Stimulated activated CD4-positive, alpha-beta T cell treated with anti-CD3 and anti-CD28 coated beads, TNF-alpha, amount 100 ng/mL, for 24 hours (primary cell): Measurements from ENCODE around the gene LGALS16.
"Not testable (repeated sequence)": the region's sequence is repeated elsewhere in the genome, so short reads cannot be mapped to it uniquely, and the experiment has no call there.

Experiments used
- DNase-seq, 3 experiments: peaks; one replicate each; pipeline ENCODE4 v3.0.0-alpha.2; 2020; ENCODE audit warnings: low read depth in 3 of 3

Gene LGALS16

GRCh38 chr19:39655613-39656012 is at the start of gene LGALS16:
Gene LGALS16 (plus strand): TSS chr19:39655913. CDS start chr19:39655962, 49 bp downstream.
- no peak for DNase-seq

DNA sequence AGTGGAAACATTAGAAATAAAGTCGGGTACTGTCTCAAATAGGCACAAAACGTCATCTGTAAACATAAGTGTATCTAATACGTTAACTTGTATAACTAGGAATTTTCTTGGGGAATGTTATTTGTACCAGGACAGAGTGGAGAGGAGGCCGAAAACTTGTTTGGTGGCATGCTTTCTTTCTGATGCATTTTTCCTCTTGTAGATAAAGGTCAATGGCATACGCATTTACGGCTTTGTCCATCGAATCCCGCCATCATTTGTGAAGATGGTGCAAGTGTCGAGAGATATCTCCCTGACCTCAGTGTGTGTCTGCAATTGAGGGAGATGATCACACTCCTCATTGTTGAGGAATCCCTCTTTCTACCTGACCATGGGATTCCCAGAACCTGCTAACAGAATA is 48.7 kb upstream of the LGALS16 start:
- no peak for DNase-seq

DNA sequence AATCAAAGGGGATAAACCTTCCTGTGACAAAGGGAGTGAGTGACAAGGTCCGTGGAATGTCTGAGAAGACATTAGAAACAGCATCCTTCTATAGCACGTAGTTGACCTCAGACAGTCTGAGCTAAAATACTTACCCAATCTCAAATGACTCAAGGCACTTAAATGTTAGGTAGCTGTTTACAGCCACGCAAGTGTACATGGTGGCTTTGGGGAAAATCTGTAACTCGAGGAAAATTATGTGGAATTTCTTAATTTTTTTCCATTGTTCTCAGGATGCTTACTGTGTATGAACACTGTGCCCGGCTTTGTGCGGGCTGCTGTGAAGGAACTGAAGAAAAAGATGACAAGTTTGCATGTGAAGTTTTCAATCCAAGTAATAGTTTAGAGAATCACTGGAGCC is 48.2 kb upstream of the LGALS16 start:
- no peak for DNase-seq

DNA sequence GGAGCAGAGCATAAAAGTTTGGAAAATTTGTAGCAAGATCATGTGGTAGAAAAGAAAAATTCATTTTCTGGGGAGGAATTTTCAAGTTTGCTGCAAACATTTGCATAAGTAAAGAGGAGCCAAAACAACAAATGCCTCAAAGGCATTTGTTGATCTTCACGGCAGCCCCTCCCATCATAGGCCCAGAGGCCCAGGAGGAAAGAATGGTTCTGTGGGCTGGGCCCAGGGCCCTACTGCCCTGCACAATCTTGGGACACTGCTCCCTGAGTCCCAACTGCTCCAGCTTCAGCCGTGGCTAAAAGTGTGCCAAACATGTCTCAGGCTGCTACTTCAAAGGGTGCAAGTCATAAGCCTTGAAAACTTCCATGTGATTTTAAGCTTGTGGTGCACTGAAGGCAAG is 42.1 kb upstream of the LGALS16 start:
- DNase-seq = no peak

GRCh38 chr19:39617745-39618144 is 38.0 kb upstream of the LGALS16 start:
- no peak for DNase-seq

GRCh38 chr19:39623946-39624345 is 31.8 kb upstream of the LGALS16 start:
- no peak for DNase-seq

GRCh38 chr19:39627631-39628030 is 28.1 kb upstream of the LGALS16 start:
- DNase-seq = not testable (repeated sequence)

- no peak for DNase-seq
Measured at GRCh38 chr19:39631178-39631577, 24.5 kb upstream of the LGALS16 start.

DNA sequence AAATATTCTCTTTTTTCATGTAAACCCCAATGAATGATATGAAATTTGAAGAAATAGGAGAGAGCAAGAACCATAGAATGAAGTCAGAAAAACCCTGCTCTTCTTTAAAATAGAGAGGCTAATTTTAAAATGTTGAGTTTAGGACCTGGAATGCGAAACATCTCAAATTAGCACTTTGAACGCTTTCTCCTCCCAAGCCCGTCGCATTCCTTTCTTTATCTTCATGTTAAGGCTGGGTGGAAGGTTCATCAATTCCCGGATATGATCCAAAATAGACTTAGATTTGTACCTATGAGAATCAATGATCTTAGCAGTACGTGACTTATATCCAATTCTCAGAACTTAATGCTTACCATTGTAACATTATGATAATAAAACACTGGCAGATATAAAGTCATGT is 24.1 kb upstream of the LGALS16 start:
- DNase-seq = no peak

- DNase-seq = no peak
Measured at GRCh38 chr19:39637891-39638290, 17.8 kb upstream of the LGALS16 start.

DNA sequence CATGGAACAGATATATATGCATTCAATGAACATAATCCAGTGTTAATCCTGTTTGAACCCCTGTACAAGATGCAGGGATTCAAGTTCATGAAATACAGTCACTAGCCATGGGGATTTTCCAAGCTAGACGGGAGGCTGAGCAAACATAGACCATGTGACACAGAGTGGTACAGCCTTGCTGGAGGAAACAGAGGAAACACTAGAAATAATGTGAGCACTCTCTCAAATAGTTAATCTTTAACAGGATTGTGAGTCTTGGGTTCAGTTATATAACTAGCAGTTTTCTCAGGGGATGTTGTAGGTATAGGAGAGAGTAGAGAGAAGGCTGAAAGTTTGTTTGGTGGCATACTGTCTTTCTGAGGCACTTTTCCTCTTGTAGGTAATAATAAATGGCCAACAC is 13.9 kb upstream of the LGALS16 start:
- no peak for DNase-seq

- DNase-seq = no peak
Measured at GRCh38 chr19:39643591-39643990, 12.1 kb upstream of the LGALS16 start.

- DNase-seq = peak in 1 of 3 experiments; percentile 7
Measured at GRCh38 chr19:39645800-39646411, 9.8 kb upstream of the LGALS16 start.

GRCh38 chr19:39647918-39648317 is 7.8 kb upstream of the LGALS16 start:
- no peak for DNase-seq

GRCh38 chr19:39659791-39660190 is 4.1 kb downstream of the LGALS16 start:
- no peak for DNase-seq

DNA sequence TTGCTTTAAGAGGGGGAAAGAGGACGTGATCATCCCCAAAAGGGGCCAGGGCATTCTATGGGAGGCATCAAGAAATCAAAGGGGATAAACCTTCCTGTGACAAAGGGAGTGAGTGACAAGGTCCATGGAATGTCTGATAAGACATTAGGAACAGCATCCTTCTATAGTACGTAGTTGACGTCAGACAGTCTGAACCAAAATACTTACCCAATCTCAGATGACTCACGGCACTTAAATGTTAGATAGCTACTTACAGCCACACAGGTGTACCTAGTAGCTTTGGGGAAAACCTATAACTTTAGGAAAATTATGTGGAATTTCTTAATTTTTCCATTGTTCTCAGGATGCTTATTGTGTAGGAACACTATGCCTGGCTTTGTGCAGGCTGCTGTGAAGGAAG is 4.9 kb downstream of the LGALS16 start:
- DNase-seq = no peak

- no peak for DNase-seq
Measured at GRCh38 chr19:39661565-39661964, 5.9 kb downstream of the LGALS16 start.

DNA sequence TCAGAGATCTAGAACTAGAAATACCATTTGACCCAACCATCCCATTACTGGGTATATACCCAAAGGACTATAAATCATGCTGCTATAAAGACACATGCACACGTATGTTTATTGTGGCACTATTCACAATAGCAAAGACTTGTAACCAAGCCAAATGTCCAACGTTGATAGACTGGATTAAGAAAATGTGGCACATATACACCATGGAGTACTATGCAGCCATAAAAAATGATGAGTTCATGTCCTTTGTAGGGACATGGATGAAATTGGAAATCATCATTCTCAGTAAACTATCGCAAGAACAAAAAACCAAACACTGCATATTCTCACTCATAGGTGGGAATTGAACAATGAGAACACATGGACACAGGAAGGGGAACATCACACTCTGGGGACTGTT is 14.1 kb downstream of the LGALS16 start:
- not testable (repeated sequence) for DNase-seq

GRCh38 chr19:39670998-39671397 is 15.3 kb downstream of the LGALS16 start:
- no peak for DNase-seq

DNA sequence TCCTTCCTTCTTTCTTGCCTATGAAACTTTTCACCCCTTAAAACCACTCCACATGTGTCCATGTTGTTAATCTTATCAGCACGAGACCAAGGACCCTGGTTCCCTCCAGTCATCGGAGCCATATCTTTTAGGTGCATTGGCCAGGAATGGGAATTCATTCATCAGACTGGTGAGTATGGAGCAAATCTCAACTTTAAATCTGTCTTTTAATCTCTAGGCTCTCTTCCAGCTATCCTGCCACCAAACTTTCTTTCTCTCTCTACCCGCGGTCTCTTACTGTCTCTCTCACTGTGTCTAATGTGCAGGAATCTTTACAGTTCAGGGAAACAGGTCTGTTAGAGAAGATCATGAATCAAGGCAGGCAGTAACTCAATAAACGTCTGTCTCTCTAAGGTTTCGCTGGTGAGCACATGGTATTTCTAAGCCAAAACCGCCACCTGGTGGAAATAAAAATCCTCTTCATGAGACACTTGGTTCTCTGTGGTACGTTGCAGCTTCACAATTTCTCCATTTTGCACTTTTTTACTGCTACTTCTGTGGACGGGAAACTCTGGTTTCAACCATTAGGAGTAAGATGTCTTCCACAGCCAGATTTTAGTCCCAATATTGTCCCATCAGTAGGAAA is 16.1 kb downstream of the LGALS16 start:
- peak in 2 of 3 experiments; percentile 20 to 49 for DNase-seq

DNA sequence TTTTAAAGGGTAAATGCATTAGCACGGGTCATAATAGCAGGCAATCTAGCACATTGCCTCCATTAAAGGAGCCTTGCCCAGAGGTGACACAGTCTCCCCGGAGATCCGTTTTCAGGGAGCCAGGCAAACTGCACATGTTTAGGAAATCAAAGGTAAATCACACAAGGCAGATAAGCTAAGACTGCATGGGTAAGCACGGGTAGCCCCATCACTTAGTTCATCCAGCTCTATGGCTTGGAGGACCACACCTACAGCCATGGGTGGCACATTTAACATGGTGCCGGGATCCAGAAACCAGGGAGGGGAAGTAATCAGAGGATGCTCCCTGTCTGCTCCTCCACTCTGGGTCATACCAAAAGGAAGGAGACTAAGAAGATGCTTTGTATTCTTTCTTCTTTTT is 16.8 kb downstream of the LGALS16 start:
- no peak for DNase-seq

DNA sequence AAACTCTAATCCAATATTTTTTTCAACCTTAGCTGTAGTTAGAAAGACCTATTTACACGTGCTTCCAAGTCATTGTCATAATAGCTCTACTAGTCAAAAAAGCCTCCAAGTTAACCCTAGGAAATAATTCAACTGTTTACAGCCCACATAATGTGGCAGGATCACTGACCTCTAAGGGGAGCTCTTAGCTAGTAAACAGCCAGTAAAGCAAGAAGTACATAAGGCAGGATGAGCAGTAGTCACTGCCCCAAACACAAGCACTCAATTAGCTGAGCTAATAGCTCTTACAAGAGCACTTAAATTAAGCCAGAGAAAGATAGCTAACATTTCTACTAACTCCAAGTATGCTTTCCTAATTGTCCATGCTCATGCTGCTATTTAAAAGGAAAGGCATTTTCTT is 18.1 kb downstream of the LGALS16 start:
- DNase-seq = not testable (repeated sequence)

GRCh38 chr19:39676004-39676403 is 20.3 kb downstream of the LGALS16 start:
- no peak for DNase-seq
